Subcutaneous abdominal adipose tissue (tissue), 5 donors: ENCODE results near the gene XRCC5.

Experiments used
- H3K27ac ChIP-seq: one replicate; pipeline ENCODE4 v1.7.0; 2013; ENCODE audit warnings: low read depth, mild to moderate bottlenecking, inconsistent platforms, low read length, moderate library complexity
- H3K27me3 ChIP-seq, 5 donors: one replicate each; pipeline ENCODE4 v1.7.0; 2013; ENCODE audit warnings: low read length in 5 of 5, inconsistent platforms in 1 of 5; ENCODE audit not compliant: control insufficient read depth in 5 of 5, insufficient read depth in 4 of 5
- H3K36me3 ChIP-seq, 5 donors: one replicate each; pipeline ENCODE4 v1.7.0; 2013; ENCODE audit warnings: low read length in 5 of 5; ENCODE audit not compliant: control insufficient read depth in 5 of 5, insufficient read depth in 5 of 5
- H3K4me1 ChIP-seq, 5 donors: one replicate each; pipeline ENCODE4 v1.7.0; 2013; ENCODE audit warnings: low read length in 5 of 5, mild to moderate bottlenecking in 3 of 5, moderate library complexity in 1 of 5; ENCODE audit not compliant: control insufficient read depth in 5 of 5, insufficient read depth in 5 of 5
- H3K4me3 ChIP-seq, 5 donors: one replicate each; pipeline ENCODE4 v1.7.0; 2013; ENCODE audit warnings: low read length in 5 of 5, low read depth in 1 of 5
- H3K9ac ChIP-seq, 5 donors: one replicate each; pipeline ENCODE4 v1.7.0; 2013; ENCODE audit warnings: low read length in 5 of 5, mild to moderate bottlenecking in 4 of 5, moderate library complexity in 3 of 5
- H3K9me3 ChIP-seq, 5 donors: one replicate each; pipeline ENCODE4 v1.7.0; 2013; ENCODE audit warnings: low read length in 5 of 5; ENCODE audit not compliant: control insufficient read depth in 5 of 5
- donor health status: healthy.
- donor health status: healthy.
- donor health status: healthy.
- donor health status: healthy.
- donor health status: healthy.

The XRCC5 gene

DNA sequence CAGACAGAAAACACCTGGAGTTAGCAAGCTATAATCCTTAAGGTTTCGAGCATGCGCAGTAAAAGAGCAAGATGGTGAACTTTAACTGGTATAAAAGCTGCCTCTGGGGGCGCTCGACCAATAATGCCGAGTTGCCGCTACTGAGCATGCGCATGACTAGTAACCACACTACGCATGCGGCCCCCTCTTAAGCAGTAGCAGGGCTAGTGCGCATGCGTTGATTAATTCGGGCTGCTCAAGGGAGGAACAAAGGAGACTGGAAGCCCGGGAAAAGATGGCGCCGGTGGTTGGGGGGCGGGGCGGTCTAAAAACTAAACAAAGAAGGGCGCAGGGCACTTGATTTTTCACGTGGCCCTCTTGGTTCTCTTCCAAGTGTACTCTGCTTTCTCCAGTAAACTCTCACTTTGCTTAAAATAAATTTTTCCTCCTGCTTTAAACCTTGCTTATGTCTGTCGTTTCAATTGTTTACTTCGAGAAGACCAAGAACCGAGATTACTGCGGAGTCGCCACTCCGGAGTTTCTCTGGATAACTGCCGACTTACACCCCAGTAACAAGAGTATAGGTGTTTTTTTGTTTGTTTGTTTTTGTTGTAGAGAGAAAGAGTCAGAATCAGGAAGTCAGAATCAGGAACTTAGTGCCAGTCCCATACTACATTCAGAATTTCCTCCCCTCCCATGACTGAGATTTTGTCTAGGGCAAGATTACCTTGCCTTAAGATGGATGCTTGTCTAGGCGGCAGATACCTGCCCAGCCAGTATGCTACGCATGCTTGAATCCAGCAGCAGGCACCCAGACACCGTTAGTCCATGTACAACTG, 5.8 kb downstream of the XRCC5 start:
- Histone ChIP-seq H3K9ac (peak overlapping the region in 4 of 5 donors; percentile 68 to 83 (median 74)), H3K4me3 (peak overlapping the region; percentile 70 to 84 (median 72)), H3K27me3 (no peaks in the 10 kb centered on the region), H3K36me3 (peaks cover 32 to 68% (median 47%) of the 10 kb centered on the region in 5 donors), H3K27ac (peak overlapping the region; percentile 84), H3K4me1 (peaks cover 2 to 44% (median 40%) of the 10 kb centered on the region in 5 donors), H3K9me3 (no peaks in the 10 kb centered on the region)

GRCh38 chr2:216116418-216116817, 7.3 kb downstream of the XRCC5 start:
- H3K4me1 ChIP-seq = peaks cover 2 to 35% (median 32%) of the 10 kb centered on the region in 5 donors
- H3K27ac ChIP-seq = no peak overlapping the region
- H3K27me3 ChIP-seq = no peaks in the 10 kb centered on the region
- peaks cover 41 to 77% (median 50%) of the 10 kb centered on the region in 5 donors for H3K36me3 ChIP-seq
- no peaks in the 10 kb centered on the region for H3K9me3 ChIP-seq
- H3K4me3 ChIP-seq = no peak overlapping the region
- no peak overlapping the region for H3K9ac ChIP-seq

DNA sequence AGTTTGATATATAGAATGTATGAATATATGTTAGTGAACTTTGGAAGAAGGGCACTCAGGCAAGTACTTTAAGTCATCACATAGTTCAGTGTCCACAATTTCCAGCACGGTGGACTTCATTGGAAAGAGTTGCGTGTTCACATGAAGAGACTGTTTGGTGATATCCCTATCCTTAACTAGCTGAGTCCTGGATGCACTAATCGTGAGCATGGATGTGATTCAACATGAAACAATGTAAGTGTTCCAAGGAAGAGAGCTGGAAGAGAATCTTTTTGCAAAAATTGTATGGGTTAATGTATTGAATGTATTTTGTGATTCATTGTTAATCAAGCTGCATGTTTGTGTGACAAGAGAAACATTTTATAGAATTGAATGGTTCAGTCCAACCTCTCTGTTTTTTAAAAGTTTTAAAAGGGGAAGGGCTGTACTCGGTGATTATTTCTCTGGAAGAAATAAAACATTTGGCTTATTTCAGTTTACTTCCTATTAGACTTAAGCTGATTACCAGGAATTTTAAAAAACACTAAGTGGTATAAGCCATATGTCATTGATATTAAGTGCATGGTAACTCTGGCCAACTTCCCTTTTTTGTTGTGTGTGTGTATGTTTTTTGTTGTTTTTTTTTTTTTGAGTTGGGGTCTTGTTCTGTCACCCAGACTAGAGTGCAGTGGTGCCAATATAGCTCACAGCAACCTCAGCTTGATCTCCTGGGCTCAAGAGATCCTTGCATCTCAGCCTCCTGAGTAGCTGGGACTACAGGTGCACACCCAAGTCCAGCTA, 8.6 kb downstream of the XRCC5 start:
- Histone ChIP-seq H3K4me1 (peaks cover 2 to 35% (median 32%) of the 10 kb centered on the region in 5 donors), H3K4me3 (no peak overlapping the region), H3K9me3 (no peaks in the 10 kb centered on the region), H3K9ac (no peak overlapping the region), H3K36me3 (peaks cover 43 to 77% (median 55%) of the 10 kb centered on the region in 5 donors), H3K27me3 (no peaks in the 10 kb centered on the region), H3K27ac (no peak overlapping the region)

GRCh38 chr2:216118474-216118873, 9.3 kb downstream of the XRCC5 start:
- H3K4me3 ChIP-seq = no peak overlapping the region
- H3K27me3 ChIP-seq = no peaks in the 10 kb centered on the region
- peak overlapping the region; percentile 55 for H3K27ac ChIP-seq
- peaks cover 2 to 35% (median 32%) of the 10 kb centered on the region in 5 donors for H3K4me1 ChIP-seq
- no peaks in the 10 kb centered on the region for H3K9me3 ChIP-seq
- H3K36me3 ChIP-seq = peaks cover 42 to 77% (median 55%) of the 10 kb centered on the region in 5 donors
- peak overlapping the region in 1 of 5 donors; percentile 53 for H3K9ac ChIP-seq

DNA sequence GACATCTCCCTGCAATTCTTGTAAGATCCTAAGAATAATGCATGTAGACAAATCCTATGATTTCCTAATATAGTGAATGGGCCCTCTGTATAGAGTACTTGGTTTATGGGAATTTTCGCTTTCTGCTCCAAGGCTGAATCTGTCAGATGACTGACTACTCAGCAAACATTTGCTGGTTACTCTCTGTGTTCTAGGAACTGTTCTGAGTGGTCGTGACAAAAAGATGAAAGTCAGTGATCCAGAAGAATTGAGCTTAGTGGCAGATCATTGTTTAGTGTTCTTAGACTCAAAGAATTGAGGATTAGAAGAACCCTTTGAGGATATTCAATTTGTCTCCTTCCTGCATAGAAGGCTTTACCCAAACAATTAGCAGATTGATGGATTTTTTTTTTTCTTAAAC, 10.0 kb downstream of the XRCC5 start:
- Histone ChIP-seq H3K27me3 (no peaks in the 10 kb centered on the region), H3K9me3 (no peaks in the 10 kb centered on the region), H3K9ac (peak overlapping the region in 1 of 5 donors; percentile 53), H3K27ac (peak overlapping the region; percentile 55), H3K4me3 (no peak overlapping the region), H3K36me3 (peaks cover 41 to 77% (median 55%) of the 10 kb centered on the region in 5 donors), H3K4me1 (peaks cover 2 to 35% (median 31%) of the 10 kb centered on the region in 5 donors)

GRCh38 chr2:216119986-216120385, 10.8 kb downstream of the XRCC5 start:
- no peaks in the 10 kb centered on the region for H3K27me3 ChIP-seq
- H3K9me3 ChIP-seq = no peaks in the 10 kb centered on the region
- H3K9ac ChIP-seq = peak overlapping the region in 2 of 5 donors; percentile 31 to 42
- no peak overlapping the region for H3K27ac ChIP-seq
- H3K4me1 ChIP-seq = peaks cover 2 to 35% (median 26%) of the 10 kb centered on the region in 5 donors
- H3K36me3 ChIP-seq = peaks cover 45 to 83% (median 58%) of the 10 kb centered on the region in 5 donors
- no peak overlapping the region for H3K4me3 ChIP-seq

DNA sequence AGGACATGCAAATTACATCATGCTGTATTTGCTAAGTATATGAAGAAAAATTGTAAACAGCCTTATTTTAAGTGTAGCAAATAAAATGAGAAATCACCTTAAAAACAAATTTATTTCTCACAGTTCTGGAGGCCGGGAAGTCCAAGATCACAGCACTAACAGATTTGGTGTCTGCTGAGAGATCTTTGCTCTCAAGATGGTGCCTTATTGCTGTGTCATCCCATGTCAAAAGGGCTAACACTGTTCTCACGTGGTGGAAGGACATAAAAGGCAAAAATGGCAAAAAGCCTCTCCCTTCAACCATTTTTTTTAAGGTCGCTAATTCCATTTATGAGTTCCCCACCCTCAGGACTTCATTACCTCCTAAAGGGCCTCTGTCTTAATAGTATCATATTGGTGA, 12.1 kb downstream of the XRCC5 start:
- no peaks in the 10 kb centered on the region for H3K27me3 ChIP-seq
- H3K4me1 ChIP-seq = peaks cover 2 to 26% (median 20%) of the 10 kb centered on the region in 5 donors
- no peak overlapping the region for H3K9ac ChIP-seq
- no peak overlapping the region for H3K27ac ChIP-seq
- H3K9me3 ChIP-seq = no peaks in the 10 kb centered on the region
- H3K4me3 ChIP-seq = no peak overlapping the region
- H3K36me3 ChIP-seq = peaks cover 54 to 94% (median 68%) of the 10 kb centered on the region in 5 donors

- Histone ChIP-seq H3K9me3 (no peaks in the 10 kb centered on the region), H3K9ac (no peak overlapping the region), H3K36me3 (peaks cover 65 to 95% (median 69%) of the 10 kb centered on the region in 5 donors), H3K4me3 (no peak overlapping the region), H3K4me1 (peaks cover 0 to 7% (median 0%) of the 10 kb centered on the region in 5 donors), H3K27me3 (no peaks in the 10 kb centered on the region), H3K27ac (no peak overlapping the region)
Observed at GRCh38 chr2:216126943-216127342, 17.8 kb downstream of the XRCC5 start.

- Histone ChIP-seq H3K27ac (no peak overlapping the region), H3K9me3 (no peaks in the 10 kb centered on the region), H3K36me3 (peaks cover 69 to 94% (median 75%) of the 10 kb centered on the region in 5 donors), H3K9ac (no peak overlapping the region), H3K27me3 (no peaks in the 10 kb centered on the region), H3K4me1 (peaks cover 0 to 13% (median 0%) of the 10 kb centered on the region in 5 donors), H3K4me3 (no peak overlapping the region)
Observed at GRCh38 chr2:216130346-216130971, 21.3 kb downstream of the XRCC5 start.
